Muscle layer of duodenum (tissue), 2 donors: Measurements from ENCODE around the gene ISX.

ENCODE experiments used
- H3K27ac ChIP-seq: one replicate; pipeline ENCODE4 v1.7.0; 2013; ENCODE audit warnings: mild to moderate bottlenecking, low read length
- H3K27me3 ChIP-seq: one replicate; pipeline ENCODE4 v1.7.0; 2013; ENCODE audit warnings: low read depth, mild to moderate bottlenecking, control low read depth, low read length
- H3K36me3 ChIP-seq, 2 donors: one replicate each; pipeline ENCODE4 v1.7.0; 2013; ENCODE audit warnings: low read length in 2 of 2, control low read depth in 1 of 2, mild to moderate bottlenecking in 1 of 2; ENCODE audit not compliant: insufficient read depth in 2 of 2, control insufficient read depth in 1 of 2
- H3K4me1 ChIP-seq, 2 donors: one replicate each; pipeline ENCODE4 v1.7.0; 2013; ENCODE audit warnings: low read length in 2 of 2, mild to moderate bottlenecking in 2 of 2, control low read depth in 1 of 2, moderate library complexity in 1 of 2; ENCODE audit not compliant: insufficient read depth in 2 of 2, control insufficient read depth in 1 of 2
- H3K4me3 ChIP-seq, 2 donors: one replicate each; pipeline ENCODE4 v1.7.0; 2013; ENCODE audit warnings: low read length in 2 of 2, low read depth in 1 of 2, mild to moderate bottlenecking in 1 of 2
- H3K9me3 ChIP-seq, 2 donors: one replicate each; pipeline ENCODE4 v1.7.0; 2013; ENCODE audit warnings: low read length in 2 of 2, control low read depth in 1 of 2, mild to moderate bottlenecking in 1 of 2; ENCODE audit not compliant: control insufficient read depth in 1 of 2
- donor health status: healthy.

The ISX gene

DNA sequence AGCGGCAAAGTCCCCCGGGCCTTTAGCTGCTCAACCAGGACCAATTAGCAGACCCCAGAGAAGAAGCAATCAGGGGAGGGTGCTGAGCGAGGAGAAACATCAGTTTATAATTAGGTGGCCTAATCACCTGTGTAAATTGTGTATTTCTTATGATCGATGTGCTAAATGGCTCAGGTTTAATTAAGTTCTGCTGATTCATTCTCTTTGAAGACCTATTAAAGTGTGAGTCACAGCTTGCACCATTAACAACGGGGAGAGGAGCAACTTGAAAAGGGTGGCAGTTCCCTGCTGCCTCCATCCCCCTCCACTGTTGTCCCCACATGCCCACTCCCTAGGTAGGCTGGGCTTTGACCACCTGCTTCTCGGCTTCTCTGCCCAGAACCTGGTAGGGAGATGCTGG lies 10.7 kb downstream of the ISX start:
- H3K36me3 ChIP-seq = no peaks in the 10 kb centered on the region
- no peaks in the 10 kb centered on the region for H3K4me1 ChIP-seq
- no peak overlapping the region for H3K4me3 ChIP-seq
- H3K9me3 ChIP-seq = no peaks in the 10 kb centered on the region
- H3K27ac ChIP-seq = no peak overlapping the region
- no peaks in the 10 kb centered on the region for H3K27me3 ChIP-seq

DNA sequence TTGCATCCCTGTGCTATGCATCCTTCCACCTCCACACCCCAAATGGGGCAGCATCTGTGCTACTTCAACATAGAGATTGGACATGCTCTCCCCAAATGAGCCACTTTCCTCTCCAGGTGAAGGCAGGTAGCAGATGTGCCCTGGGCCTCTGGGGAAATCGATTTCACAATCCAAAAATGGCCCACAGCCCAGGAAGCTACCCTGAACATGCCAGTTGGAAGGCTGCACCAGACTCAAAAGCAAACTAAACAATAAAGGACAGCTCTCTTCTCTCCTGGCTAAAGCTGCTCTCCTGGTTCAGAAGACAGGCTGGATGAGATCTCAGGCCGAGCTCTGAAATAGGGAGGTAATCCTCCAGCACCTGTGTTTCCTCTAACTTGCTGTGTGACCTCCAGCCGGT lies 19.7 kb downstream of the ISX start:
- Histone ChIP-seq H3K4me3 (no peak overlapping the region), H3K27ac (no peak overlapping the region), H3K9me3 (peaks cover 4 to 7% of the 10 kb centered on the region in 2 donors), H3K4me1 (no peaks in the 10 kb centered on the region), H3K36me3 (no peaks in the 10 kb centered on the region), H3K27me3 (no peaks in the 10 kb centered on the region)

DNA sequence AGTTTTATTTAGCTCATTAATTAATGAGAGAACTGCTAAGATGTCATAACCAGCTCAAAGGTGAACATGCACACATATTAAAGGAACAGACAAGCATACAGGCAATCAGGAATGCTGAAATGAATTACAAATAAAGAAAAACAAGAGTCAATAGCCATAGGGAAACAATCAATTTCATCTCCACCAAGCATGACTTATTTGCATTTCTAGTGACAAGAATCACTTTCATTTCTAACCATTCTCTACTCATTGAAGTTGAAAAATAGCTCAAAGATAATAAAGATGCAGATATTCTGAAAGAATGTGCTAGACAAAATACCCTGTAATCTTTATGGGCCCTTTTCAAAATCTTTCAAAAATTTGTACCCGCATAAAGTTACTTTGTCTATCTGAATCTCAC lies 23.2 kb downstream of the ISX start:
- no peaks in the 10 kb centered on the region for H3K27me3 ChIP-seq
- H3K36me3 ChIP-seq = no peaks in the 10 kb centered on the region
- no peak overlapping the region for H3K4me3 ChIP-seq
- H3K9me3 ChIP-seq = peaks cover 4 to 7% of the 10 kb centered on the region in 2 donors
- H3K4me1 ChIP-seq = no peaks in the 10 kb centered on the region
- no peak overlapping the region for H3K27ac ChIP-seq

DNA sequence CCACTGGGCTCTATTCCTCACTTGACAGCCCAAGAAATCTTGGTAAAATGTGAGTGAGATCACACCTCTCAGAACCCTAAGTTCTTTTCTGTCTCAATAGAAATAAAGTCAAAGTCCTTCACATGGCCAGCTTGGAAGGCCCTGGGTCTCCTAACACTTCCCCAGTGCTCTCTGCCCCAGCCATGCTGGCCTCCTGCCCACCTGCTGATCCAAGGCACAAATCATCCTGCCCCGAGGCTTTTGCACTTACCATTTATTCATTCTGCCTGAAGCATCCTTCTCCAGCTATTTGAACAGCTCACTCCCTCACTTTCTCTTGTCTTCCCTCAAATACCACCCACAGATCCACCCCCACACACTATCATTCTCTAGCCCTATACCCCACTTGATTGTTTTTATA lies 26.4 kb downstream of the ISX start:
- Histone ChIP-seq H3K4me3 (no peak overlapping the region), H3K9me3 (peaks cover 4 to 7% of the 10 kb centered on the region in 2 donors), H3K27me3 (no peaks in the 10 kb centered on the region)

DNA sequence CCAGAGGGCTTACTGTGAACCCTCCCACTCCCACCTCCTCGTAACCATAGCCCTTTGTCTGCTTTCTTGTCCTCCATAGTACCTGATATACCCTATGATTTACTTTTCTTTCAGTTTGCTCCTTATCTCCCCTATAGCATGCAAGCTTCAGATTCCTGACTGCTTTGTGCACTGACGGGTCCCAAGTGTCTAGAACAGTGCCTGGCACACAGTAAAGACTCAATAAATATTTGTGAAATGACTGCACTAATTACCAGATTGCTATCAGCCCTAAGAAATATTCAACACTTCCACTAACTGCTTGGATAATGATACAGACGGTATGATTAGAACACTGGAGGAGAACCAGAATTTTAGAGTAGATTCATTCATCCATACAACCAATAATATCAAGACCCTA lies 33.0 kb downstream of the ISX start:
- Histone ChIP-seq H3K36me3 (no peaks in the 10 kb centered on the region), H3K4me1 (no peaks in the 10 kb centered on the region), H3K27ac (no peak overlapping the region), H3K27me3 (no peaks in the 10 kb centered on the region), H3K4me3 (no peak overlapping the region), H3K9me3 (no peaks in the 10 kb centered on the region)

More for the DNA sequence above, 26.4 kb downstream of the ISX start:
- H3K4me1 ChIP-seq = no peaks in the 10 kb centered on the region
- H3K36me3 ChIP-seq = no peaks in the 10 kb centered on the region
- no peak overlapping the region for H3K27ac ChIP-seq

DNA sequence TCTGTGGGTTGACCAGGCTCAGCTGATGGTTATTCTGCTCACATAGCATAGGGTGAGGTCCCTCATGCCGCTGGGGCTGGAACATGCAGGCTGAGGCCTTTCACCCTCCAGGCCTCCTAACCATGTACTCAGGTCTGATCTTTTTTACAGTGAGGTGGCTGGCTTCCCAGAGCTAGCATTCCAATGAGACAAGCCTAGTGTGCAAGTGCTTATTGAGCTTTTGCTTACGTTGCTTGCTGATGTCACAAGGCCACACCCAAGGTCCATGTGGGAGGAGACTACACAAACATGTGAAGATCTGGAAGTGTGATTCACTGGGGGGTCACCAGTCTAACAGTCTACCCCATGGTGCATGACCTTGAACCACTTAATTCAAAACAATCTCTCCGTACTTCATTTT lies 33.9 kb downstream of the ISX start:
- Histone ChIP-seq H3K9me3 (no peaks in the 10 kb centered on the region), H3K27me3 (no peaks in the 10 kb centered on the region), H3K4me1 (no peaks in the 10 kb centered on the region), H3K4me3 (no peak overlapping the region), H3K27ac (no peak overlapping the region), H3K36me3 (no peaks in the 10 kb centered on the region)

DNA sequence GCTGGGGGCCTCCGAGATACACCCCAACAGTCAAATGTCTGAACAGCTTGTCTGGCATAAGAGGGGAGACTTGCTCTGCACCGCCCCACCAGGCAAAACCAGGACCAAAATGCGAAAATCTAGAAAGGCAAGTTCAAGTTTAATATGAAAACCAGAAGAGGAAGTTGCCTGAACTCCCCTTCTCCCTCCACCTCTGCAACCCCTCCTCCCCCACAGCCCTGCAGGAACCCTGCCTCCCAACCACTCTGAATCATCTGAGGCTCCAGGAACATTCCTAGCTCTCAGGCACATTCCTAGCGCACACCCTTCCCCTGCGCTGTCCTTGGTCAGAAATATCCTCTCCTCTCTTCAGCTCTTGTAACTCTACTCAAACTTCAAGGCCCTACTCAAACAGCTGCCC lies 36.7 kb downstream of the ISX start:
- Histone ChIP-seq H3K36me3 (no peaks in the 10 kb centered on the region), H3K27me3 (no peaks in the 10 kb centered on the region), H3K27ac (no peak overlapping the region), H3K4me3 (no peak overlapping the region), H3K4me1 (no peaks in the 10 kb centered on the region), H3K9me3 (no peaks in the 10 kb centered on the region)

DNA sequence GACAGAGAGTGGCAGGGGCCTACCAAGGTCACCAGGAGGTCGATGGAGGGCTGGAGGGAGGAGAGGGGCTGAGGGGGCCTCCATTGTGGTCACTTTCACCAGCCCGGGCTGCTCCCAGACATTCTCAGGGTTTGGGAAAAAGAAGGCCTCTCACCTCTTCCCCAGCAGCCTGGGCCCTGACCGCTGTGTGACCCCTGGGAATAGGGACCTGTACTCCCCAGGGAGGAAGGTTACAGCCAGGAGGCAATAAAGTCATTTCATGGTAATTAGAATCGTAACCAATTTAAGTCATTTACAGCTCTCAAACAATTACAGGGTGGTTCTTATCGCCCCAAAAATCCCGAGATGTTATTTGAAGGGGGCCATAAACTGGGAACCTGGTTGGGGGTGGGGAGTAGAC lies 37.8 kb downstream of the ISX start:
- Histone ChIP-seq H3K27ac (no peak overlapping the region), H3K9me3 (peaks cover 0 to 6% of the 10 kb centered on the region in 2 donors), H3K4me1 (no peaks in the 10 kb centered on the region), H3K4me3 (no peak overlapping the region), H3K36me3 (no peaks in the 10 kb centered on the region), H3K27me3 (no peaks in the 10 kb centered on the region)

DNA sequence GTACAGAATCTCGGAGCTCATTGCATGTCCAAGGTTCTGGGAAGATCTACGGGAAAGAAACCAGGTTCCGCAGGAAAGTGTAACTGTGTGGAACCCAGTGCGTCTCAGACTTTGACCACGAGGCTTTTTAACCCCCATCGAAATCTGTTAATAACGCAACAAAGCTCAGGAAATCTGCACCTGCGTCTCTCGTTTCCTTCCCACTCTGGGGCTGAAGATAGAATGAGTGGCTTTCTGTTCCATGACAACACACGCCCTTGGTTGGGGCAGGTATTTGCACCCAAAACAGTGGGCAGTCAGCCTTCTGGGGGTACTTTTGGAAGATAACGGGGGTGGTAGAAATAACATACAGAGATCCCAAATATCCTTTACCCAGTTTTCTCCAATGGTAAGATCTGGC lies 38.5 kb downstream of the ISX start:
- H3K27ac ChIP-seq = no peak overlapping the region
- peaks cover 0 to 6% of the 10 kb centered on the region in 2 donors for H3K9me3 ChIP-seq
- no peaks in the 10 kb centered on the region for H3K4me1 ChIP-seq
- H3K36me3 ChIP-seq = no peaks in the 10 kb centered on the region
- no peaks in the 10 kb centered on the region for H3K27me3 ChIP-seq
- no peak overlapping the region for H3K4me3 ChIP-seq

DNA sequence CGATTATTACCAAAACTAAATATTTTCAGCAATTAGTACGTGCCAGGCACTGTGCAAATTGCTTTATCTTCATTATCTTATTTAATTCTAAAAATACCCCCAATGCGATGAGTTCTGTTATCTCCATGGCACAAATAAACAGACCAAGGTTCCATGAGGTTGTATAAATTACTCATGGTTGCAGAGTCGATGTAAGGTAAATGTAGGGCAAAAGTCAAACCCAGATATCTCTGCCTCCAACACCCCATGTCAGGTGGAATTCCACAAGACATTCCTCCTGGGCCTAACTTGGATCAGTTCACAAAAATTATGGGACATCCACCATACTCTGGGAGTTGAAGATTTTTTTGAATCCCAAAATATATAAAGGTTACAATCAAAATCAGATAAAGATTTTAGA lies 43.7 kb downstream of the ISX start:
- H3K27ac ChIP-seq = no peak overlapping the region
- H3K9me3 ChIP-seq = peaks cover 0 to 6% of the 10 kb centered on the region in 2 donors
- no peaks in the 10 kb centered on the region for H3K4me1 ChIP-seq
- no peak overlapping the region for H3K4me3 ChIP-seq
- H3K27me3 ChIP-seq = no peaks in the 10 kb centered on the region
- H3K36me3 ChIP-seq = no peaks in the 10 kb centered on the region

DNA sequence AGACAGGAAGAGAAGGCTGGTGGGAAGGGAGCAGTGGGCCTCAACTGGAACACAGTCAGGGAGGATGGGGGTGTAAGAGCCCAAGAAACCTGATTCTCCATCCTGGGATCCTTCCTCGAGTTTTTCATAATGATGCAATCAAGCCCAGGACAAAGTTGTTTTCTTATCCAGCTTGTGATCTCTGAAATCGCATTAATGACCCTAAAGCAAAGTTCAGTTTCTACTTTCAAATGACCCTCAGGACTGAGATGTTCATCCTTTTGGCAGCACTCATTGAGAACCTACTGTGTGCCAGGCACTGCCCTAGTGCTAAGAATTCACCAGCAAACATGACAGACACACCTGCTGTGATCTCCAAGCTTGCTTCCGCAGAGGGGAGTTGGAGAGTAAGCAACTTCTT lies 45.3 kb downstream of the ISX start:
- H3K4me3 ChIP-seq = no peak overlapping the region
- H3K27ac ChIP-seq = no peak overlapping the region
- peaks cover 0 to 6% of the 10 kb centered on the region in 2 donors for H3K9me3 ChIP-seq
- no peaks in the 10 kb centered on the region for H3K4me1 ChIP-seq
- no peaks in the 10 kb centered on the region for H3K36me3 ChIP-seq
- no peaks in the 10 kb centered on the region for H3K27me3 ChIP-seq

DNA sequence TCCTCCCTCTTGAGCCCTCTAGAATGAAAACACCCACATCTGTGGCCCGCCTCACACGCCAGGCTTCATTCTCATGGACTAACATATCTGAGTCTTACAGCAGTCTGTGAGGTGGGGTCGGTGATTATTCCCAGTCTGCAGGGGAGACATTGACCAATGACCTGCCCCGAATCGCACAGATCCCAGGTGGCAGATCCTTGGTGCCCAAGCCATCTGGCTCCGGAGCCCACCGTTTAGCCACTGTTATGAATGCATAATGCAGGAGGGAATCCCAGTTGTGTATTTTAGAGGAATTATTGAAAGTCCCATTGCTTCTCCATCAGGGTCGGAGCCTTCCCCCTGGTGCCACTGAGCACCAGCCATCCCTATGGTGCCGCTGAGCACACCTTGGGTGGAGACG lies 47.4 kb downstream of the ISX start:
- Histone ChIP-seq H3K4me1 (no peaks in the 10 kb centered on the region), H3K36me3 (no peaks in the 10 kb centered on the region), H3K27ac (no peak overlapping the region)

More for the DNA sequence above, 47.4 kb downstream of the ISX start:
- Histone ChIP-seq H3K4me3 (no peak overlapping the region), H3K27me3 (no peaks in the 10 kb centered on the region), H3K9me3 (peaks cover 0 to 4% of the 10 kb centered on the region in 2 donors)
